IMR-90 (cell line): ENCODE measurements around the gene SLC8A1.

Source experiments
- BHLHE40 ChIP-seq: fragments of 150-350 bp; IDR thresholded peaks from 2 replicates; pipeline ENCODE4 v1.6.1; 2016; ENCODE audit warnings: mild to moderate bottlenecking, low read depth, low read length
- CEBPB ChIP-seq: IDR thresholded peaks from 2 replicates; pipeline ENCODE4 v1.6.1; 2012; ENCODE audit warnings: low read depth, low read length, improper control_type of control experiment
- CHD1 ChIP-seq: IDR thresholded peaks from 2 replicates; pipeline ENCODE4 v1.6.1; 2012; ENCODE audit warnings: low read depth, low read length, improper control_type of control experiment
- CTCF ChIP-seq: conservative IDR thresholded peaks from 2 replicates; pipeline ENCODE4 v1.5.1; 2012; ENCODE audit warnings: mild to moderate bottlenecking, low read depth, low read length, improper control_type of control experiment
- MAFK ChIP-seq: IDR thresholded peaks from 2 replicates; pipeline ENCODE4 v1.6.1; 2012; ENCODE audit warnings: low read depth, low read length, improper control_type of control experiment
- MAZ ChIP-seq: IDR thresholded peaks from 2 replicates; pipeline ENCODE4 v1.6.1; 2012; ENCODE audit warnings: low read depth, mild to moderate bottlenecking, low read length, improper control_type of control experiment, moderate library complexity, borderline replicate concordance
- MXI1 ChIP-seq: IDR thresholded peaks from 2 replicates; pipeline ENCODE4 v1.6.1; 2012; ENCODE audit warnings: low read depth, mild to moderate bottlenecking, low read length, moderate library complexity, borderline replicate concordance
- POLR2A ChIP-seq: IDR thresholded peaks from 2 replicates; pipeline ENCODE4 v1.6.1; 2012; ENCODE audit warnings: mild to moderate bottlenecking, low read depth, low read length
- RAD21 ChIP-seq: IDR thresholded peaks from 2 replicates; pipeline ENCODE4 v1.6.1; 2012; ENCODE audit warnings: low read length, improper control_type of control experiment
- RCOR1 ChIP-seq: IDR thresholded peaks from 2 replicates; pipeline ENCODE4 v1.6.1; 2012; ENCODE audit warnings: mild to moderate bottlenecking, low read length, improper control_type of control experiment; ENCODE audit not compliant: insufficient replicate concordance
- RFX5 ChIP-seq: IDR thresholded peaks from 2 replicates; pipeline ENCODE4 v1.8.0; 2012; ENCODE audit warnings: low read depth, mild to moderate bottlenecking, low read length, moderate library complexity
- SMC3 ChIP-seq: fragments of 150-350 bp; IDR thresholded peaks from 2 replicates; pipeline ENCODE4 v1.6.1; 2016; ENCODE audit warnings: low read depth, mild to moderate bottlenecking, antibody characterized with exemption, low read length, moderate library complexity
- USF2 ChIP-seq: fragments of 150-350 bp; IDR thresholded peaks from 2 replicates; pipeline ENCODE4 v1.6.1; 2017; ENCODE audit warnings: mild to moderate bottlenecking, antibody characterized with exemption, low read length, low read depth

- TF ChIP-seq CTCF (no peak), USF2 (no peak), RFX5 (no peak), CEBPB (no peak), RCOR1 (no peak), SMC3 (no peak), POLR2A (no peak), MAFK (no peak), MXI1 (no peak), BHLHE40 (no peak), RAD21 (no peak), CHD1 (no peak), MAZ (no peak)
Observed at GRCh38 chr2:40257340-40258134, 194.4 kb downstream of the SLC8A1 start.
